Measurements from ENCODE around the gene SIPA1L3.

The SIPA1L3 gene

DNA sequence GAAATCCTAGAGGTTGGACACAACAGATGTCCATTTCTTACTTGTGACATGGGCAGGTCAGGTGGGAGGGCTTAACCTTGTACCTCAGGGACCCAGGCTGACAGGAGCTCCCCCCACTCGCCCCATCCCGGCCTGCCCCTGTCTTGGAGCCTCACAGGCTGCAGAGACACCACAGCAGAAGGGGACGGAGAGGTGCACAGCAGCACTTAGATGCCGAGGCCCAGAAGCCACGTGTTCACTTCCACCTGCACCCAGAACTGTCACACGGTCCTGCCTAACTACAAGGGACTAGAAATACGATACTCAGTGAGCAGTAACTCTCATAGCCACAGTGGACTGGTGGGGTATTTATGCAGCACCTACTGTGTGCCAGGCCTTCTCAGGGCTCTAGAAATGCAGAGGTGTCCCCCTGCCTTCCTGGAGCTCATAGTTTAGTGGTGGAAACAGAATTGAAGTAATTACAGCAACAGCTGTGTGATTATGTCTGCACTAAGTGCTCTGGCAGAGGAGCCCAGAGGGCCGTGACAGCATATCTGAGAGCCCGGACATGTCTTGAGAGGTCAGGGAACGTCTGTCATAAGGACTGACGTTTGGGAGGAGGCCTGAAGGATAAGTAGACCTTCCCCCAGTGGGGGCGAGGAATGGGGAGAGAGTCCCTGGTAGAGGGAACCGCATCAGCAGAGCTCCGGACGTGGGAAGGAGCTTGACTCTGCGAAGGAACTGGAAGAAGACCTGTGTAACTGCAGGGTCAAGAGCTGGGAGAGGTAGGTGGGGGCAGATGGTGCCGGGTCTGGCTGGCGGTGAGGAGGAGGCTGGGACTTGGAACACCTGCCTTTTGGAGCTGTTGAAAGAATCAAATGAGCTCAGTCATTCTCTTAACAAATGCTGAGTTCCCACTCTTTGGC lies 130.0 kb downstream of the SIPA1L3 start:
- H3K4me3 ChIP-seq (ENCODE audit: low read depth, low read length): no peak overlapping the region

DNA sequence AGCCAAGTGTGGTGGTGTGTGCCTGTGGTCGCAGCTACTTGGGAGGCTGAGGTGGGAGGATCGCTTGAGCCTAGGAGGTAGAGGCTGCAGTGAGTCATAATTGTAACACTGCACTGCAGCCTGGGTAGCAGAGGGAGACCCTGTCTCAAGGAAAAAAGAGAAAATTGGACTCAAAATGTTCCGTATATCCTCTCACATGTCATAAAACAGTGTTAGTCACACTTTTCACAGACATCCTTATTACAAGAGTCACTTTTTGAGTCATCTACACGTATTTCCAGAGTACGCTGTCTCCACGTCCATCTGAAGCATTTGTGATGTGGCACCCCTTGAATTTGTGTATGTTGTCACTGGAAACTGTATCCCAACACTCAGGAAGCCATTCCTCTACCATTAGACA lies 133.0 kb downstream of the SIPA1L3 start:
- H3K4me3 ChIP-seq (ENCODE audit: low read depth, low read length): no peak overlapping the region

DNA sequence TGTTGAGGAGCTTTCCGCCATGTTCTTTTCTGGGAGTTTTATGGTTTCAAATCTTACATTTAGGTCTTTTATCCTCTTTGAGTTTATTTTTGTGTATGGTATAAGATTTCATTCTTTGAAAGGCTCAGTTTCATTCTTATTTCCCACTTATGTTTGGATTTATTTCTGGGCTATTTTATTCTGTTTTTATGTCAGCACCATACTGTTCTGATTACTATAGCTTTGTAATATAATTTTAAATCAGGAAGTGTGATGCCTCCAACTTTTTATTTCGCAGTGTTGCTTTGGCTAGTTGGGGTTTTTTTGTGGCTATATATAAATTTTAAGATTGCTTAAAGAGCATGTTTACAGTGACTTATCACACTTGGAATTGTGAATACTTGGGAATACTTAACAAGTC lies 135.1 kb downstream of the SIPA1L3 start:
- H3K4me3 ChIP-seq (ENCODE audit: low read depth, low read length): no peak overlapping the region

DNA sequence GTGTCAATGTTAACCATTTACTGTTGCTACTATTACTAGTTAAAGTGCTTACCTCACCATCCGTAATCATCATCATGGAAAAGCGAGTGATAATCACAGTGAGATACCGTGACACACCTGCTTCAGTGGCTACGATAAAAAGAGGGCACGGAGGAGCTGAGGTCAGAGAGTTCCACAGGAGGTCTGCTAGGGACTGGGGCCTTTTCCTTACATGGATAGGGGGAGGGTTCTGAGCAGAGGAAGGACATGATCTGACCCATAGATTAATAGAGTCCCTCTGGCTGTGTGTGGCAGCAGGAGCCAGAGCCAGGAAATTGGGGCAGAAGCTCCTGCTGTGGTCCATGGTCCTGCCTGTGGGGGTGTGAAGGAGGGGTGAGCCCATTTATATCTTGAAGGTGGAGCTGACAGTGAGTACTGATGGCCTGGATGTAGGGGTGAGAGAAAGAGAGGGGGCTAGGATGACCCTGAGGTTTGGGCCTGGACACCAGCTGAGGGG lies 136.7 kb downstream of the SIPA1L3 start:
- H3K4me3 ChIP-seq (ENCODE audit: low read depth, low read length): no peak overlapping the region

DNA sequence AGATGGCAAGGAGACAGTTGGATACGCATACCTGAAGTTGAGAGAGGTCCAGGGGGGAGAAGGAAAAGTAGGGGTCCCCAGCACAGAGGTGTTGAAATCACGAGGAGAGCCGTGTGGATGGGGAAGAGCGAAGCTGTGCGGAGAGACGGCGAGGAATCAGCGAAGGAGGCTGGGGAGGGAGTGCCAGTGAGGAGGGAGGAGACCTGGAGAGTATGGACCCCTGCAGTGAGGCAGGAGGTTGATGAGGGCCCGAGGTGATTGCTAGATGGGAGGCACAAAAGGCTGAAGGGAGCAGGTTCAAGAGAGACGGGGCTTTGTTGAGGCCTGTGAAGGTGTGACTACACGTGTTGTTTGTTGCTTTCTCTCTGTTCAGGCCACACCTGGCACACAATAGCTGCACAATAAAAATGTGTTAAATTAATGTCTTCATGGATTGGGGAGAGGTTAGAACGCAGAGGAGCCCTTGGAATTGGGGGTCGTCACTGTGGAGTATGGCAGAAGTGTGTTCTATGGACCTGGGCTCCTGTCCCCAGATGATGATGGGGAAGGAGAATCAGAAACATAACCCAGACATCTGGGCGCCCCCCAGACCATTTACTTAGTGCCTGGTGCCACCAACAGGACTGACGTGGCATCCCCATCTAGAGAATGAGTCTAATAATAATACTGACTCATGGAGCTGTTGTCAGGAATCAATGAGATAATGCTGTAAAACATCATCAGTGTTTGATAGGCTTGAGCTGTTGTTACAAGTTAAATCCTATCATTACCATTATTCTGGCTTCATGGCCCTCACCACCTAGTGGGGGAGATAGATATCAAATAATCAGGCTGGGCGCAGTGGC lies 137.5 kb downstream of the SIPA1L3 start:
- H3K4me3 ChIP-seq (ENCODE audit: low read depth, low read length): no peak overlapping the region

DNA sequence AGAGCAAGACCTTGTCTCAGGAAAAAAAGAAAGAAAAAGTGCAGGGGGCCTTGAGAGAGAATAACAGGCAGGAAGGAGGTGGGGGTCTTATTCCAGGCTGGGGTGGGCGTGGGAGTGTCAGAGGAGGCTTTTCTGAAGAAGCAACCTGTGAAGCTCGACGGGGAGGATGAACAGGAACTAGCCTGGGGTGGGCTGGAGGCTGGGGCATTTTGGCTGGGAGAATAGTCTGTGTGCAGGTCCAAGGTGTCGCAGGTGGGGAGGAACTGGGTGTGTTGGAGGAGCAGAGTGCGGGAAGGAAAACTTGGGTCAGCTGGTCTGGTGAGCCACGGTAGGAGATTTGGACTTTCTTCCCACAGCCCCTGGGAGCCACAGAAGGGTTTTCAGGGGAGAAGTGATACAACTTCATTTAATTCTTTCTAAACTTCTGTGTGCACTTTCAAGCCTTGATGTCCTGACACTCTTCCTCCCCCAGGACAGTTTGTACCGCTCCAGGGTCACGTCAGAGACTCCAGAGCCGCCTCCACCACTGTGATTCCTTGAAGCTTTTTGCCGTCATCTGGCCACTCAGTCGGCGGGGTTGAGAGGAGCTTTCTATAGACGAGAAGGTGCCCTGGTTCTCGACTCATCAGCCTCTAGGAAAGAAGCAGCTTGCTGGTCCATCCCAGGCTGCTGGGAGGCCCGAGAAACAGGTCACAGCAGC lies 138.7 kb downstream of the SIPA1L3 start:
- no peak overlapping the region for H3K4me3 ChIP-seq (ENCODE audit: low read depth, low read length)

DNA sequence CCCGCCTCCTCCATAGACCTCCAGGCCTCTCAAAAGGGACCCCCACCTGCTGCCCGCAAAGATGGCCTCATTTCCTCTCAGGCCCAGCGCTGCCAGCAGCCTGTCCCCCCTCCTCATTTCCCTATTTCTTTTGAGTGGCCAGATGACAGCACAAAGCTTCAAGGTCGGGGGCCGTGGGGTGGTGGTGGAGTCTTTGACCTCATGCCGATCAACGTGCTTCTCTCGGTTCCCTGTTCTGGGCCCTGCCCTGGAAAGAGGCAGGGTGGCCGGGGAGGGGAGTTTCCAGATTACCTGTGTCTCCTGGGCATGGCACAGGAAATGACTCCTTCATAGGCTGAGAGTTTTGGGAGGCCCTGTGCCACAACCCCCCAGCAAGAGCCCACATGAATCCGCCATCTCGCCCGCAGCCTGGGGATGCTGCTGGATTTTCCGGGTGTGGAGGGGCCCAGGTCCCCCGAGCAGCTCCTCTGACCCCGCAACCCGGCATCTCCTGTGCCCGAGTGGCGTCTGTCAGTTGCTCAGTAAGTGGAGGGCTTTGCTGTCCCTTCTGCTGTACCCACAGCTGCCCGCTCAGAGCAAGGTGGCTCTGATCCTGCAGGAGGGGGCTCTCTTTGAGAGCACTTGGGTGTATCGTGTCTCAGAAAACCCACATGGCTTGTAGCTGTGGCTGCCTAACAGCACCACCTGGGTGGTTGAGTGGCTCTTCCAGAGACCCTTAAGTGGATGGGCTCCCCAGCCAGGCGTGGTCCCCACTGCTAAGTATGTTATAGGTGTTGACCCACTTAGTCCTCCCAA lies 139.4 kb downstream of the SIPA1L3 start:
- H3K4me3 ChIP-seq (ENCODE audit: low read depth, low read length): no peak overlapping the region

DNA sequence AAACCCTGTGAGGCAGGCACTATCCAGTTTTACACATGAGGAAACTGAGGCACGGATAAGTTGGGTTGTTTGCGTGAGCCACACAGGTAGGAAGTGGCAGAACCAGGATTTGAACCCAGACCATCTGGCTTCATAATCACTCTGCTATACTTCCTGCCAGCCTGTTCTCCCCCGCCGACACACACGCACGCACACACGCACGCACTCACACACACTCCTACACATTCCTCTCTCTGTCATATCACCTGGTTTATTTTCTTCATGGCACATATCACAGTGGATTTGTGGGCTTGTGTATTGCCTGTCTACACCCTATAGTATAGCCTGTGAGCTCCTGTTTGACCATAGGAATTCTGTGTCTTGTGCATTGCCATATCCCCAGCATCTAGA lies 140.0 kb downstream of the SIPA1L3 start:
- no peak overlapping the region for H3K4me3 ChIP-seq (ENCODE audit: low read depth, low read length)

DNA sequence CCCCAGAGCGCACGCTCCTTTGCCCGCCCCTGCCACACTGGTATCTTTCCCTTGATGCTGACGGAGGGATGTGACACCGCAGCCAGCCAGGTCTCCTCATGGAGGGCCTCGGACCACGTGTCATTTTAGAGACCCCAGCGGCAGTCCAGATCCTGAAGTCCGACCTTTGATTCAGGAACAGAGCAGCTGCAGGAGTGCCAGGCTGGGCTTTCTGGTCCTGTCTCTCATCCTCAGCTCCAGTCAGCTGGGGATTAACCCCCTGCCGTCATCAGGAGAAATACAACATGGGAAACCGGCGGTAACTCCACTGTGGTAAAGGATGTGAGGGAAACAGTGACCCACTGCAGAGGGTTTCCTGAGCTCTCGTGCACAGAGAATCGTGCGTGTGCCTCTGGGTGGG lies 140.6 kb downstream of the SIPA1L3 start:
- H3K4me3 ChIP-seq (ENCODE audit: low read depth, low read length): no peak overlapping the region

DNA sequence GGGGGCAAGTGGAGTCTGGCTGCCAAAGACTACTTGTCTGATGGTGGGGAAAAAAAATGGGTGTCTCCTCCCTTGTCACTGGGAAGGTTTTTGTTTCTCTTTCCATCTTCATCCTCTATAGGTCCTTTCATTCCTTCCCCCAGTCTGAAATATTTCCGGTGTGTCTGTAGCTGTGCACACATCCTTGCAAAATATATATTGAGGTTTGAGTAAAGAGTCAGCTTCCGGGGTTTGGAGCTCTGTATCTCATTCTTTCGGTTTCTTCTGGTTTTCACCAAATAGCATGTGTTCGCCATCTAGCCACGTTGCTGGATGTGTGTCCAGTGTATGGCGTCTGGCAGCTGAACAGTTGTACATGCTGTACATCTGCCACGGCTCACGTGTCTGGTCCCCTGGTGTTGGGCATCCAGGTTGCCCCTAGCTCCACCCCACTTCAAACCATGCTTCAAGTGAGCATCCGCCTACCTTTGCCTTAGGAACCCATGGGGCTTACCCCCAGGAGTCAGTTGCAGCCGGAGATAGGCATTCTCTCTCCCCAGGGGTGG lies 142.2 kb downstream of the SIPA1L3 start:
- no peak overlapping the region for H3K4me3 ChIP-seq (ENCODE audit: low read depth, low read length)

DNA sequence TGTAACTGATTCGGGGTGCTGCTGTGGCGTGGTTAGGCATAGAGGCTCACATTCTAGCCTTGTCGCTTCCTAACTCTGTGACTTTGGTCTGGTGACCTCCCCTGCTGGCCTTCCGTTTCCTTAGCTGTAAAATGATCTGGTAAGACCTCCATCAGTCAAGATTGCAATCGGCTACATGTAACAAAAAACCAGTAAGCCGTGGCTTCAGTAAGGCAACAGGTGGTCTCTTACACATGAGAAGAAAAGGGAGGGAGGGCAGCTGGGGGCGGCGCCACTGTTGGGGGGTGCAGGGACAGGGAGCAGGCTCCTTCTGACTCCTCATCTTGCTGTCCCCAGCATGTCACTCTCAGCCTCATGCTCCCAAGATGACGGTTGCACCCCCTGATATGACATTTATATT lies 148.0 kb downstream of the SIPA1L3 start:
- H3K4me3 ChIP-seq (ENCODE audit: low read depth, low read length): no peak overlapping the region

DNA sequence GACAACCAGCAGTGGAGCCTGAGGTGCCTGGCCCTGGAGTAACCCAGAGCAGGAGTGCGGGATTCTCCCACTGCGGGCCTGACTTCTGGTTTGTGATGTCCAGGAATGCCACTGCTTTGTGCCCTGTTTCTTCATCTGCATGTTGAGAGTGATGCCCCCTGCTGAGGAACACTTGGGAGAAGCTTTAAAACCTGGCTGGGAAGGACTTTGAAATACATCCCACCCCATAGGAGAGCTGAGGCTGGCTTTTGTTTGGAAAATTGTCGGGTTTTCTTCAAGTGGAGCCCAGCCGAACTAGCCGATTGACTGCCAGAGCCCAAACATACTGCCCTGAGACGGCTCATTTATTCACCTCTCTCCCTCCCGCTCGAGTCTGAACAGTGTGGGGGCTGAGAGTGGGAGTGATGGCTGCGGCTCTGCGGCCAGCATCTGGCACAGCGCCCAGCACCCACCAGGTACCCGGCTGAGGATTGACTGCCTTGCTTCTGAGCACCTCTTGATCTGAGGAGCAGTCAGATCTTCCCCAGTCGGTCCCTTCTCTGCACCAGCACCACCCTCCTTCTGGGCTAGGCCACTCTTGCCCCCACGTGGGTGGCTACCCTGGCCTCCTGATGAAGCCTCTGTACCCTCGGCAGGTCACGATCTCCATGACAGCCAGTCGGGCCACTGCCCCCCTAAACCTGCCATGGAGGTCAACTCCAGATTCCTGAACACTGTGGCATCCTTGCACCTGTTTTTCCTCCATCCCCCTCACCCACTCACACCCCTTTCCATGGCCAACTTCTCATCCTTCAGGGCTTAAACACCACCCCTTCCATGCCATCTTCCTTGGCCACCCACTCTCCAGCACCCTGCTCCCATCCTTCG lies 148.9 kb downstream of the SIPA1L3 start:
- no peak overlapping the region for H3K4me3 ChIP-seq (ENCODE audit: low read depth, low read length)

DNA sequence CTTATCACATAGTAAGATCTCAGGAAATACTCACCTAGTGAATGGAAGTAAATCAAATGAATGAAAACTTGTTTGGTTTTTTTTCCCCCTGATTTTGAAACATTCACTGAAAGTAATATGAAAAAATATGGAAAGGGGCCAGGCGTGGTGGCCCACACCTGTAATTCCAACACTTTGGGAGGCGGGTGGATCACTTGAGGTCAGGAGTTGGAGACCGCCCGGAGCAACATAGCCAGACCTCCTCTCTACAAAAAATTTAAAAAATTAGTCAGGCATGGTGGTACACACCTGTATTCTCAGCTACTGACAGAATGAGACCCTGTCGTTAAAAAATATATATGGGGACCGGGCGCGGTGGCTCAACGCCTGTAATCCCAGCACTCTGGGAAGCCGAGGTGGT lies 149.6 kb downstream of the SIPA1L3 start:
- no peak overlapping the region for H3K4me3 ChIP-seq (ENCODE audit: low read depth, low read length)

DNA sequence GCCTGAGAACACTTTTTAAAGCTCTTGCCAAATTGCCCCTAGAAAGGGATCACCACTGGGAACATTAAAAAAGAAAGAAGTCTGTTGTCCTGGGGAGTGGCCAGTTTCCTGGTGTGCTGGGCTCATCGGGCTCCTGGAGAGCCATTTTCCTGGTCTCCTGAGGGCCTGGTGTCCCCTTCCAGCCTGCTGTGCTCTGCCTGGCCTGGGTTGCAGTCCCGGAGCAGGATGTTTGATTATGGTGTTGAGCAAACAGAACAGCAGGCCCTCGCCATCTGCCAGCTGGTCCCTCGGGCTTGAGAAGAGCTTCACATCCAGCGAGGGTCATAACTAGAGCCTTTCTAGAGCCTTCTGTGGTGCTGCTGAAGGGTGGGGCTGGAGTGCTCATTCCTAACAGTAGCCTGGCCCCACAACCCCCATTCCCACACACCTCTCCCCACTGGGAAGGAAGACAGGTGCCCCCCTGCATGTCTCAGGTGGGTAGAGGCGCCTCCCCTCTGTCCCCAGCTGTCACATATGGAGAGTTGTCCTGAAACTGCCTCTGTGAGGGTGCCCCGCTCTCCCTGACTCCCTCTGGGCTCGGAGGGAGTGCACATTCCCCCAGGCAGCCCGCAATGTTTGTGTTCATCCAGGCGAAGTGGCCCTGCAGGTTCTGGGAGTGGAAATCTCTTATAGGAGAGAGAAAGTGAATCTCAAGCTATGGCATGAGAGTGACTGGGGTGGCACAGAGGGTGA lies 151.1 kb downstream of the SIPA1L3 start:
- H3K4me3 ChIP-seq (ENCODE audit: low read depth, low read length): no peak overlapping the region

DNA sequence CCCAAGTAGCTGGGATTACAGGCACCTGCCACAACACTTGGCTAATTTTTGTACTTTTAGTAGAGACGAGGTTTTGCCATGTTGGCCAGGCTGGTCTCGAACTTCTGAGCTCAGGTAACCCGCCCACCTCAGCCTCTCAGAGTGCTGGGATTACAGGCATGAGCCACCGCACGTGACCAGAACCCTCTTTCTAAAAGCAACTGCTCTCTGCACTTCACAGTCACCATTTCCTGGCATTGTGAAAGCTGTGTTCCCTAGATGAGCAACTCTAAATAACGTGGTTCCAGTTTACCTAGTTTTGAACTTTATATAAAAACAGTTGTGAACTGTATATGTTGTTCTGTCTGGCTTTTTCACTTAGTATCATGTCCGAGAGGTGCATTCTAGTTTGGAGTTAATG lies 152.9 kb downstream of the SIPA1L3 start:
- no peak overlapping the region for H3K4me3 ChIP-seq (ENCODE audit: low read depth, low read length)

DNA sequence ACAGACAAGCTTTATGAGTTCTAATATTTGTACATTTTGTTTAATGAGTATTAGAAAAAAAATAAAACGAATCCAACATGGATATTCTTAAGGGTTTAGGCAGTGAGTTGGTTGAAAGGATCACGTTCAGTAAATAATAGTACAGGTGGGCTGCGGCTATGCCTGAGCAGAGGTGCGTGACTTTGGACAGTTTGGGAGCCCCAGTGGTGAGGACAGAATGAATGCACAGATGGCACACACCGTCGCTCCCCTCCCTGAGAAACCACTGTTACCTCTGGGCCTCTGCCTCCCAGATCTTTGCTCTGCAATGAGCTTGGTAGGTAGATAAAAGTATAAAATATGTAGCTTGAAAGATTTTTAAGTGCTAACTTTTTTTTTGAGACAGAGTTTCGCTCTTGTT lies 153.3 kb downstream of the SIPA1L3 start:
- H3K4me3 ChIP-seq (ENCODE audit: low read depth, low read length): no peak overlapping the region

DNA sequence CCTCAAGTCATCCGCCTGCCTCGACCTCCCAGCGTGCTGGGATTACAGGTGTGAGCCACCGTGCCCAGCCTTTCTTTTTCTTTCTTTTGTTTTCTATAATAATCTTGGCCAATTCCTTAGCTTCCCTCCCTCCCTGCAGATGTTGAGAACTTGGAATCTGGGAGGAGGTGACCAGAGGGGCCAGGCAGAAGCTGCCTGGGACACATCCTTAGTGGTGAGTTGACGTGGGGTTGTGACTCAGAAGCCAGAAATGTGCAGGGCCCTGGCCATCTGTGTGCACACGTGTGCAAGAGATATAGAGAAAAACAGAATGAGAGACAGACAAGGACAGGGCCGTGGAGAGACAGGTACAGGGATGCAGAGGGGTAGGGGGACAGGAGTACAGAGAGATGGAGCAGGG lies 154.3 kb downstream of the SIPA1L3 start:
- H3K4me3 ChIP-seq (ENCODE audit: low read depth, low read length): no peak overlapping the region

DNA sequence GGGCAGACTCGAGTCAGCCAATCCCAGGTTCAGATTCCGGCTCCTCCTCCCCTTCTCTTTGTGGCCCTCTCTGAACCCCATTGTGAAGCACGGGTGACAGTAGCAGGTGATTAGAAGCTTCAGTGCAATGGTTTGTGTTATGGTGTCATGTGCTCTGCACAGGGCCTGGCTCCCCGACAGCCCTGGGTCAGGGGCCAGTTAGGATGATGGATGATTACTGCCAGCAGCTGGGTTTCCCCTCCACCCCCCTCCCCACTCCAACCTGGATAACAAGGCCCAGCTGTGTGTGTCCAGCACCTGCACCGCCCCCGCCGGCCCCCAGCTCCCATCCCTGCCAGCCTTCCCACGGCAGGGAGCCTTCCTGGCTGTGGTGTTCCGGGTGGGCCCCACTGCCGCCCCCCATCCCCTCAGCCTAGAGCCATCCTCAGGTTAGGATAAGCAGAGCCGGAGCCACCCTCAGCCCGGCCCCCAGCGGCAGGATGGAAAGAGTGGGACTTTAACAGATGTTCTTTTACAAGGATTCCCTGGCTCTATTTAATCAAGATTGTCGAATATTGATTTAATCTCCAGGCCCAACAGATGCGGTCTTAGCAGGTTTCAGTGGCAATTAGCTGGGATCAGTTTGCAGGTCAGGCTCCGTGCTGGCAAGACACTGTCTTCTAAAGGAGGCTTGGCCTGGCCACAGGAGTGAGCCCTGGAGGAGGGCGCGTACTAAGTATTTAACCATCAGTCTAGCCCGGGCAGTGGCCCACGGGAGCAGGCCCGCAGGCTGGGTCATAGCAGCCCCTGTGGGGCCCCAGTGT lies 156.2 kb downstream of the SIPA1L3 start:
- no peak overlapping the region for H3K4me3 ChIP-seq (ENCODE audit: low read depth, low read length)
